GM23338 (cell line): ENCODE results near the gene ADAP1. TPM values are rescaled to one million over a fixed set of nuclear protein-coding genes. Genes with fewer than 3 reads are reported as not detected.

Experiments
- ATAC-seq: fragments of 200-7000 bp; cut with Tn5 transposase; 3 replicates; pipeline ENCODE4 v1.9.1; 2020
- DNase-seq: peaks from one replicate; pipeline ENCODE4 v3.0.0-alpha.2; 2015; ENCODE audit warnings: low spot score
- H2AFZ ChIP-seq: fragments of 200-600 bp; sonication (generic); 2 replicates; pipeline ENCODE4 v1.8.0; 2016; ENCODE audit warnings: antibody characterized with exemption, mild to moderate bottlenecking, moderate library complexity
- H3F3A ChIP-seq: fragments of 200-600 bp; sonication (generic); replicated peaks from 2 replicates; pipeline ENCODE4 v1.8.0; 2017; ENCODE audit warnings: antibody characterized with exemption, mixed run types, low read depth
- H3K27ac ChIP-seq: fragments of 200-600 bp; sonication (generic); 2 replicates; pipeline ENCODE4 v1.6.1; 2016; ENCODE audit warnings: low read depth
- H3K27me3 ChIP-seq: fragments of 200-600 bp; sonication (generic); 2 replicates; pipeline ENCODE4 v1.8.0; 2016; ENCODE audit warnings: mild to moderate bottlenecking, mixed run types, moderate library complexity; ENCODE audit not compliant: insufficient read depth
- H3K36me3 ChIP-seq: fragments of 200-600 bp; sonication (generic); 2 replicates; pipeline ENCODE4 v1.8.0; 2016; ENCODE audit warnings: mild to moderate bottlenecking; ENCODE audit not compliant: insufficient read depth
- H3K4me1 ChIP-seq: fragments of 200-600 bp; sonication (generic); 2 replicates; pipeline ENCODE4 v1.8.0; 2016; ENCODE audit warnings: mild to moderate bottlenecking, moderate library complexity; ENCODE audit not compliant: insufficient read depth
- H3K4me2 ChIP-seq: fragments of 200-600 bp; sonication (generic); 2 replicates; pipeline ENCODE4 v1.7.1; 2017; ENCODE audit warnings: mixed run types
- H3K4me3 ChIP-seq: fragments of 200-600 bp; sonication (generic); 2 replicates; pipeline ENCODE4 v1.6.1; 2016; ENCODE audit warnings: mixed run types
- H3K79me2 ChIP-seq: fragments of 200-600 bp; sonication (generic); replicated peaks from 2 replicates; pipeline ENCODE4 v1.8.0; 2017; ENCODE audit warnings: mild to moderate bottlenecking; ENCODE audit not compliant: insufficient read depth
- H3K9me2 ChIP-seq: fragments of 200-600 bp; sonication (generic); 2 replicates; pipeline ENCODE4 v1.8.0; 2017; ENCODE audit not compliant: insufficient read depth
- H4K20me1 ChIP-seq: fragments of 200-600 bp; sonication (generic); replicated peaks from 2 replicates; pipeline ENCODE4 v1.8.0; 2017; ENCODE audit warnings: mild to moderate bottlenecking; ENCODE audit not compliant: insufficient read depth
- H3K27ac Mint-ChIP-seq: 2 replicates; pipeline ENCODE4 v1.8.0; 2020; ENCODE audit warnings: inconsistent platforms, mild to moderate bottlenecking, moderate library complexity, mixed read lengths
- H3K27me3 Mint-ChIP-seq: 3 replicates; pipeline ENCODE4 v1.8.0; 2022; ENCODE audit warnings: low read depth, mild to moderate bottlenecking, moderate library complexity, mixed read lengths, inconsistent platforms; ENCODE audit not compliant: insufficient read depth, poor library complexity
- H3K36me3 Mint-ChIP-seq: 3 replicates; pipeline ENCODE4 v1.8.0; 2021; ENCODE audit warnings: low read depth, mild to moderate bottlenecking, inconsistent platforms, moderate library complexity, mixed read lengths
- H3K4me1 Mint-ChIP-seq: 3 replicates; pipeline ENCODE4 v1.8.0; 2020; ENCODE audit warnings: mild to moderate bottlenecking, inconsistent platforms, mixed read lengths
- H3K4me3 Mint-ChIP-seq: 3 replicates; pipeline ENCODE4 v1.8.0; 2021; ENCODE audit warnings: moderate library complexity, mild to moderate bottlenecking, inconsistent platforms, mixed read lengths
- H3K9me3 Mint-ChIP-seq: 3 replicates; pipeline ENCODE4 v1.8.0; 2020; ENCODE audit warnings: moderate library complexity, mild to moderate bottlenecking, inconsistent platforms, mixed read lengths
- CREB1 ChIP-seq: fragments of 250-450 bp; sonication (Bioruptor Pico); IDR thresholded peaks from 2 replicates; pipeline ENCODE4 v1.5.0; 2020; ENCODE audit warnings: low read depth, mild to moderate bottlenecking, moderate library complexity
- CTCF ChIP-seq, 2 experiments: fragments of 200-600 bp in 1 of 2; sonication (generic) in 1 of 2; conservative IDR thresholded peaks; 2 replicates each; pipeline versions ENCODE4 v1.5.1 to v1.6.1; 2016 to 2017; ENCODE audit warnings: antibody characterized with exemption in 2 of 2, low read depth in 2 of 2, mild to moderate bottlenecking in 2 of 2, moderate library complexity in 1 of 2
- EZH2 ChIP-seq: fragments of 200-600 bp; sonication (generic); IDR thresholded peaks from one replicate; pipeline ENCODE4 v1.8.0; 2017; ENCODE audit warnings: antibody characterized with exemption, mild to moderate bottlenecking, low read depth; ENCODE audit not compliant: unreplicated experiment
- JUNB ChIP-seq: IDR thresholded peaks from one replicate; pipeline ENCODE4 v1.6.1; 2016; ENCODE audit warnings: antibody characterized with exemption; ENCODE audit not compliant: unreplicated experiment
- NANOG ChIP-seq: IDR thresholded peaks from 2 replicates; pipeline ENCODE4 v1.6.1; 2016; ENCODE audit warnings: antibody characterized with exemption, borderline replicate concordance
- POLR2AphosphoS5 ChIP-seq: IDR thresholded peaks from 2 replicates; pipeline ENCODE4 v1.6.1; 2016; ENCODE audit warnings: antibody characterized with exemption, low read depth
- REST ChIP-seq: IDR thresholded peaks from one replicate; pipeline ENCODE4 v1.6.1; 2018; ENCODE audit warnings: antibody characterized with exemption; ENCODE audit not compliant: unreplicated experiment
- STAT1 ChIP-seq: IDR thresholded peaks from one replicate; pipeline ENCODE4 v1.6.1; 2016; ENCODE audit warnings: antibody characterized with exemption; ENCODE audit not compliant: unreplicated experiment
- ZNF114 ChIP-seq: fragments of 250-450 bp; sonication (Bioruptor Pico); IDR thresholded peaks from 2 replicates; pipeline ENCODE4 v1.5.0; 2020; ENCODE audit warnings: mild to moderate bottlenecking, moderate library complexity
- ZNF331 ChIP-seq: fragments of 250-450 bp; sonication (Bioruptor Pico); IDR thresholded peaks from 2 replicates; pipeline ENCODE4 v1.5.0; 2020; ENCODE audit warnings: low read depth, mild to moderate bottlenecking, moderate library complexity
- ZNF462 ChIP-seq: fragments of 250-450 bp; sonication (Bioruptor Pico); IDR thresholded peaks from 2 replicates; pipeline ENCODE4 v1.5.0; 2020; ENCODE audit warnings: mild to moderate bottlenecking, moderate library complexity
- polyA plus RNA-seq: library from polyadenylated mRNA; unstranded; fragments of >200 nt; fragmentation: Nextera tagmentation; extraction: Ambion mirVana; gene quantifications from 2 replicates; pipeline ENCODE4 v1.2.1, GENCODE V29; 2016
- total RNA-seq: library from RNA; depleted of rRNA; stranded (reverse); fragments of >200 nt; shearing (Covaris generic); gene quantifications from 2 replicates; pipeline ENCODE4 v1.2.3, GENCODE V29; 2014

ADAP1 gene
- total and polyA plus RNA-seq, 2 experiments from 2014 or later = 2.2 to 9.6 TPM

- Histone ChIP-seq H3K4me2 (no peak overlapping the region), H3K79me2 (no peaks in the 10 kb centered on the region), H3K4me1 (no peaks in the 10 kb centered on the region), H3F3A (no peaks in the 10 kb centered on the region), H3K27ac (no peak overlapping the region), H3K4me3 (no peak overlapping the region), H4K20me1 (no peaks in the 10 kb centered on the region), H3K9me2 (no peaks in the 10 kb centered on the region), H3K27me3 (peaks cover 8% of the 10 kb centered on the region), H2AFZ (no peak overlapping the region), H3K36me3 (no peaks in the 10 kb centered on the region)
- H3K4me3 Mint-ChIP-seq = no peak overlapping the region; the same call in 2 of the 3 replicates
- TF ChIP-seq EZH2 (no peak), NANOG (no peak), STAT1 (no peak), REST (no peak), POLR2AphosphoS5 (no peak), ZNF462 (no peak), JUNB (no peak), CTCF (conservative IDR thresholded peaks at IDR 0.05; ENCODE audit: low read depth in 2 of 2) (no peak), ZNF114 (CRISPR knock-in tag) (no peak), ZNF331 (CRISPR knock-in tag) (no peak), CREB1 (CRISPR knock-in tag) (no peak)
- H3K9me3 Mint-ChIP-seq = no peaks in the 10 kb centered on the region
- no peak overlapping the region for H3K27ac Mint-ChIP-seq
- DNase-seq = no peak
- H3K27me3 Mint-ChIP-seq = peaks cover 16% of the 10 kb centered on the region
- H3K4me1 Mint-ChIP-seq = no peaks in the 10 kb centered on the region; the same call in 2 of the 3 replicates
- no peaks in the 10 kb centered on the region for H3K36me3 Mint-ChIP-seq
- ATAC-seq = no peak
Measured at GRCh38 chr7:902996-903395, 51.5 kb downstream of the ADAP1 start.
